Gastrocnemius medialis (tissue), 4 donors: ENCODE data around the gene UGT1A1.

Experiments used
- POLR2A ChIP-seq, 2 donors: fragments of 450-650 bp; IDR thresholded peaks; one replicate each; pipeline ENCODE4 v1.6.1; 2017; ENCODE audit warnings: antibody characterized with exemption in 2 of 2, mild to moderate bottlenecking in 2 of 2, moderate library complexity in 2 of 2
- TF ChIP-seq, protein P1 (sequence below), 5 experiments: fragments of 450-650 bp in 3 of 5; fragments of 200-600 bp in 2 of 5; sonication (generic) in 2 of 5; IDR thresholded peaks in 4 of 5; conservative IDR thresholded peaks in 1 of 5; 1 replicate in 4 of 5; 2 replicates in 1 of 5; pipeline ENCODE4 v1.5.1; 2016 to 2019; ENCODE audit warnings: antibody characterized with exemption in 5 of 5, mild to moderate bottlenecking in 3 of 5, moderate library complexity in 3 of 5

DNA sequence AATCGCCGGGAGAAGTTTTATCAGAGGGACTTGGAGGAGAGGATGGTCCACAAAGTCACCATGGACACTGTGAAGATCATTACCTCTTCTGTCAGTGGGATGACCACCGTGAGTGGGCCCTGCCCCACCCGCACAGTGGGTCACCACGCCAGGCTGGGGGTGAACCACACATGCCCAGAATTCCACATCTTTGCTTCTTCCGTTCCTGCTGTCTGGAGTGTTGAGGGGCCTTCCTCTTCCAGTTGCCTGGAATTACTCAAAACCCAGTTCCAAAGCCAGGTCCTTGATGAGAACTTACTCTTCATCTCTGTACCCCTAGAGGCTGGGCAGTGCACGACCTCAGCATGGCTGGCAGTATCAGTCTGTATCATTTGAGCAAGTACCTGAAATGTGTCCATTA is 40.1 kb downstream of the UGT1A1 start:
- TF ChIP-seq POLR2A (IDR thresholded peaks at IDR 0.05), result no peak
- TF ChIP-seq, protein P1, sequence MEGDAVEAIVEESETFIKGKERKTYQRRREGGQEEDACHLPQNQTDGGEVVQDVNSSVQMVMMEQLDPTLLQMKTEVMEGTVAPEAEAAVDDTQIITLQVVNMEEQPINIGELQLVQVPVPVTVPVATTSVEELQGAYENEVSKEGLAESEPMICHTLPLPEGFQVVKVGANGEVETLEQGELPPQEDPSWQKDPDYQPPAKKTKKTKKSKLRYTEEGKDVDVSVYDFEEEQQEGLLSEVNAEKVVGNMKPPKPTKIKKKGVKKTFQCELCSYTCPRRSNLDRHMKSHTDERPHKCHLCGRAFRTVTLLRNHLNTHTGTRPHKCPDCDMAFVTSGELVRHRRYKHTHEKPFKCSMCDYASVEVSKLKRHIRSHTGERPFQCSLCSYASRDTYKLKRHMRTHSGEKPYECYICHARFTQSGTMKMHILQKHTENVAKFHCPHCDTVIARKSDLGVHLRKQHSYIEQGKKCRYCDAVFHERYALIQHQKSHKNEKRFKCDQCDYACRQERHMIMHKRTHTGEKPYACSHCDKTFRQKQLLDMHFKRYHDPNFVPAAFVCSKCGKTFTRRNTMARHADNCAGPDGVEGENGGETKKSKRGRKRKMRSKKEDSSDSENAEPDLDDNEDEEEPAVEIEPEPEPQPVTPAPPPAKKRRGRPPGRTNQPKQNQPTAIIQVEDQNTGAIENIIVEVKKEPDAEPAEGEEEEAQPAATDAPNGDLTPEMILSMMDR (IDR thresholded peaks at IDR 0.05 in 4 of 5, conservative IDR thresholded peaks at IDR 0.05 in 1 of 5), result no peak
